GM21390 (cell line): ENCODE data around the gene SREK1.
"Not testable (repeated sequence)": the region's sequence is repeated elsewhere in the genome, so short reads cannot be mapped to it uniquely, and the experiment has no call there.

Experiments
- ATAC-seq: cut with Tn5 transposase; IDR thresholded peaks from one replicate; pipeline ENCODE4 v1.9.1; 2021; ENCODE audit not compliant: unreplicated experiment

The SREK1 gene, protein sequence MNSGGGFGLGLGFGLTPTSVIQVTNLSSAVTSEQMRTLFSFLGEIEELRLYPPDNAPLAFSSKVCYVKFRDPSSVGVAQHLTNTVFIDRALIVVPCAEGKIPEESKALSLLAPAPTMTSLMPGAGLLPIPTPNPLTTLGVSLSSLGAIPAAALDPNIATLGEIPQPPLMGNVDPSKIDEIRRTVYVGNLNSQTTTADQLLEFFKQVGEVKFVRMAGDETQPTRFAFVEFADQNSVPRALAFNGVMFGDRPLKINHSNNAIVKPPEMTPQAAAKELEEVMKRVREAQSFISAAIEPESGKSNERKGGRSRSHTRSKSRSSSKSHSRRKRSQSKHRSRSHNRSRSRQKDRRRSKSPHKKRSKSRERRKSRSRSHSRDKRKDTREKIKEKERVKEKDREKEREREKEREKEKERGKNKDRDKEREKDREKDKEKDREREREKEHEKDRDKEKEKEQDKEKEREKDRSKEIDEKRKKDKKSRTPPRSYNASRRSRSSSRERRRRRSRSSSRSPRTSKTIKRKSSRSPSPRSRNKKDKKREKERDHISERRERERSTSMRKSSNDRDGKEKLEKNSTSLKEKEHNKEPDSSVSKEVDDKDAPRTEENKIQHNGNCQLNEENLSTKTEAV

GRCh38 chr5:66144074-66144833, at the start of gene SREK1:
SREK1 (plus strand) TSS chr5:66144300; CDS start chr5:66144377, 77 bp downstream.
- ATAC-seq: peak; percentile 91

GRCh38 chr5:66100851-66101250, 43.2 kb upstream of the SREK1 start:
- no peak for ATAC-seq

DNA sequence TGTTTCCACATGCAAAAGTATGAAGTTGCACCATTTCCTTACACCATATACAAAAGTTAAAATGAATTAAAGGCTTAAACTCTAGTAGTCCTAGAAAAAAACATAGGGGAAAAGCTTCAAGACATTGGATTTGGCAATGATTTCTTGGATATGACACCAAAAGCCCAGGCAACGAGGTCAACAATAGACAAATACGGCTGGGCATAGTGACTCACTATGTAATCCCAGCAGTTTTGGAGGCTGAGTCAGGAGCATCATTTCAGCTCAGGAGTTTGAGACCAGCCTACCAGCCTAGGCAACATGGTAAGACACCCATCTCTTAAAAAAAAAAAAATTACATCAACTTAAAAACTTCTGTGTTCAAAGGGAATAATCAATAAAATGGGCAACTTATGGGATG, 30.9 kb upstream of the SREK1 start:
- no peak for ATAC-seq

GRCh38 chr5:66118304-66118703, 25.8 kb upstream of the SREK1 start:
- no peak for ATAC-seq

DNA sequence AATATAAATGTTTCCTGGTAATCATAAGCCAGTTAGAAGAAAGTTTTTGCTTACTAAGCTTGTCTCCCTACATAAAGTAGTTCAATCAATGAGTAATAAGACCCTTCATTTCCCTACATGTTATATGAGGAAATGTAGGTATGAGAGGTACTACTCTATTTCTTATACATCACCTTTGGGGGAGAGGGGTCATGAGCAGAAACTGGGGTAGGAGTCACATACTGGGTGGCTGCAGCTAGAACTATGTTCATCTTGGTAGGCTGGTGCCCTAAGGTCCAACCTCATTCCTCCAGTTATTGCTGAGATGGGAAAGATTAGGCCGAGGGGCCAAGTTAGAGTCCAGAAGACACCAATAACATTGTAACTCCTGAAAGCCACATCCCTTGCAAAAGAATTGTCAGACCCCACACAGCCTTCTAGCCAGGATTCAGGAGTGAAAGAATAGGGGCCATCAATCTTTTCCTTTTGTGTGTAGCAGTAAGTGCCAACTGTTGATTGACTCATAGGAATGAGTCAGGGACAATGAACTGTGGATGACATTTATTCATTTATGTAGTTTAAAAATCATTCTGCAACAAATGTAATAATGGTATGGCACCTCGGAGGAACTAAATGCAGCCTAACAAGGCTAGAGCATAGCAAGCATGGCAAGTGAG, 21.6 kb upstream of the SREK1 start:
- ATAC-seq: no peak

DNA sequence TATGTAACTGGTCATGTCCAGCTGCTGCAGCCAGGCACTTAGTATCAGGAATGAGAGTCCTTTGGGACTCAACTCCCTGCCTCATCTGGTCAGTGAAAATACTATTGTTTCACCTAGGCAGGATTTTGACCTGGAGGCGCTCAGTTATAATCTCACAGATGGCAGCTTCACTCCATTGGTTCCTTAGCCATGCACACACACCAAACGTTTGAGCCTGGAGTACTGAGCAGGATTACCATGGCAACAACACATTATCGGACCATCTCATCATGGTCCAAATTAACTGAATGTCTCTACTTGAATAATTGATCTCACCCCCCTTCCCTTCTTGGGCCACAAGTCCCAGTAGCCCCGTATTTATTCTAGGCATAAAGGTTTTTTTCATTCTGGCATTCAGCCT, 15.0 kb upstream of the SREK1 start:
- ATAC-seq: no peak

GRCh38 chr5:66130493-66130892, 13.6 kb upstream of the SREK1 start:
- ATAC-seq: no peak

- no peak for ATAC-seq
Observed at GRCh38 chr5:66134407-66134861, 9.7 kb upstream of the SREK1 start.

GRCh38 chr5:66136053-66136452, 8.0 kb upstream of the SREK1 start:
- no peak for ATAC-seq

DNA sequence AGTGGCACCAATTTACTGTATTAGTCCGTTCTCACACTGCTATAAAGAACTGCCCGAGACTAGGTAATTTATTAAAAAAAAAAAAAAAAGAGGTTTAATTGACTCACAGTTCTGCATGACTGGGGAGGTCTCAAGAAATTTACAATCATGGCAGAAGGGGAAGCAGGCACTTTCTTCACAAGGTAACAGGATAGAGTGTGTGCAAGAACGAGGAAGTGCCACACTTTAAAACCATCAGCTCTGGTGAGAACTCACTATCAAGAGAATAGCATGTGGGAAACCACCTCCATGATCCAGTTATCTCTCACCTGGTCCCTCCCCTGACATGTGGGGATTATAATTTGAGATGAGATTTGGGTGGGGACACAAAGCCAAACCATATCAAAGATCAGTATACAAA, 7.2 kb upstream of the SREK1 start:
- not testable (repeated sequence) for ATAC-seq

GRCh38 chr5:66138637-66139317, 5.3 kb upstream of the SREK1 start:
- ATAC-seq: no peak

DNA sequence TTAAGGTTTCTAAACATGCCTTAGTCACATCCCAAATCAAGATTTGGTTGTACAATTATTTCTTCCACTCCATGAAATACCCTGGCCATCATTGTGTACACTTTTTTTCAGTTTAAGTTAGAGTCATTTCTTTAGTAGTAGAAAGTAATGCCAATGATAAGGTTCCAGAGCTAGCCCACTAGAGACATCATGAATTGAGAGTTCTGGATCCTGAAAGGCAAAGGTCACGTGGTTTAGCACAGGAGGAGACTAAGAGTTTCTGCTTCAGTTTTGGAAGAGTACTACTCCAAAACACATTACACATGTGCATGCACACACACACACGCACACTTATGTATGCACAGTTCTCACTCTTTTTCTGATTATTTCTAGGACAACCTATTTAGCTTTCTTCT, 4.8 kb upstream of the SREK1 start:
- no peak for ATAC-seq

GRCh38 chr5:66142417-66142816, 1.7 kb upstream of the SREK1 start:
- ATAC-seq: no peak

GRCh38 chr5:66143473-66144073, 527 bp upstream of the SREK1 start:
- peak; percentile 32 for ATAC-seq

- peak; percentile 39 for ATAC-seq
Observed at GRCh38 chr5:66144834-66145390, 812 bp downstream of the SREK1 start.

DNA sequence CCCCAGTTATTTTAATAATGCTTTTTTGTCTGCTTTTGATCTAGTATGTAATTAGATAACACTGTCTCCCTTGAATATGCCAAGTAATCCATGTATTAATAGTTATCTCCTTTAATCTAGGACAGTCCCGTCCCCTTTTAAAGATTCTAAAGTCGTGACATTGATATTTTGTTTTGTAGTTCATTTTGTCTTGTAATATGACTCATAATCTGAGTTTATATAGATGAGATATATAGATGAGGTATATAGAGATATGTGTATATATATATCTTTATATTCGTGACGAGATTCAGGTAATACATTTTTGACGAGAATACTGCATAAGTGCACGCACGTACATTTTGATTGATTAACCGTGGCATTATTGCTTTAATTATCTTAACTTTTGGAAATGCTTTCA, 1.6 kb downstream of the SREK1 start:
- ATAC-seq: no peak

DNA sequence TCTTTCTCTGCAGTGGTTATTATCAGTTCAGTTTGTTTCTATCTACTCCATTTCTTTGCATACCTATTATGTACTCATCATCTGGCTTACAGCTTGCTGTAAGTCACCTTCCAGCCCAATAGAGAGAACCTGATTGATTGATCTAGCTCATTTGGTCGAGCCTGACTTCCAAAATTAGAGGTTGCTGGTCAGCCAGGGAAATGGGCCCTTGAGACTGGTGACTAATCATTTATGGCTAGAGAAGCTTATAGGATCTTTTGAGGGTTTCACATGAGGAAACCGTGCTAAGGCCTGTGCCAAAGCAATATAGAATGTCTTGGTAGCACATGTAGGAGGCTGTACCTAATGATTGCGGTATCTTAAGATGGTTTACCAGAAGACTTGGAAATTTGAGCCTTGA, 5.8 kb downstream of the SREK1 start:
- no peak for ATAC-seq

DNA sequence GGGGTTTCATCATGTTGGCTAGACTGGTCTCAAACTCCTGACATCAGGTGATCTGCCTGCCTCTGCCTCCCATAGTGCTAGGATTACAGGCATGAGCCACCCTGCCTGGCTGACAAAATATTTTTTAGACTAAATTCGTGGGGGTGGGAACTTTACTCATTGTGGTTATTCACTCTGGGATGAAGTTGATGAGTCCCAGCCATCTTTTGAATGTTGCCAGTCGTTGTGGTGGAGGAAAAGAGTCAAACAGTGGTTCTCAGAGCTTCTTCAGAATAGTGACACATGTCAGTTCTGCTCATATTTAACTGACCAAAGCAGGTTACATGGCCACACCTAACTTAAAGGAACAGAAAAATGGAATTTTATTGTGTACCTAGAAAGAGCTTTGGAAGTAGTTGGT, 6.9 kb downstream of the SREK1 start:
- no peak for ATAC-seq

- ATAC-seq: no peak
Observed at GRCh38 chr5:66151491-66151890, 7.4 kb downstream of the SREK1 start.

DNA sequence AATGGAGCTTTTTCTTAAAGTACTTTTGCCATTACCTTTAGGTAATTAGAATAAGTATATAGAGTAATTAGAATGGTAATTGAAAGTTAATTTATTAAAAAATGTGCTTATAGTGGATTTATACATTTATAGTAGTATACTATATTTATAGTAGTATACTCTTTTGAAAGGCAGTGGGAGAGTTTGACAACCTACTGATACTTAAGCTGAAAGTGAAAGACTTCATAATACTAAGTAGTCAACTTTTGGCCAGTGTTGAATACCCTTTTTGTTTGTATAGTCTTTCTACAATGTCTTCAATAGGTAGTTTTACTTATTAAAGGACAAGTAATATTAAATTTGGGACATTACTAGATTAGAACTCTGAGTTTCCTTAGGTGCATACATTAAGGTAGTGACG, 12.9 kb downstream of the SREK1 start:
- ATAC-seq: no peak
